HG03045 (cell line): Measurements from ENCODE around the gene CCNE1.
"Not testable (repeated sequence)": the region's sequence is repeated elsewhere in the genome, so short reads cannot be mapped to it uniquely, and the experiment has no call there.

Experiments used
- ATAC-seq: cut with Tn5 transposase; IDR thresholded peaks from one replicate; pipeline ENCODE4 v1.9.1; 2021; ENCODE audit warnings: mild to moderate bottlenecking, moderate library complexity; ENCODE audit not compliant: unreplicated experiment

Gene CCNE1

DNA sequence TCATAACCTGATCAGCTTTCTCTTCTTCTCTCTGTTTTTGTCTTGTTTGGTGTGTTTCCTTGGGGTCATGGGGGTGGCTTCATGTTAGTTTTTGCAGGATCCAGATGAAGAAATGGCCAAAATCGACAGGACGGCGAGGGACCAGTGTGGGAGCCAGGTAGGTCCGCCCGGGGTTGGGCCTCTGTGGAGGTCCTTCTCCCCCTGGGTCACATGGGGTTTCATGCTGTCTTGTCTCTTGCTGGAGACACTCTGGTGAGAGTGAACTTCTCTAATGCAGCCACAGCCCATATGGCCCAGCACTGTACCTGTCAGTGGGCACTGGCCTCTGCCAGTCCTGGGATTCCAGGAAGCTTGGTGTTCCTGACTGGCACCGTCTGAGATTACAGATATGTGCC is 1.1 kb downstream of the CCNE1 start:
- ATAC-seq, result no peak

DNA sequence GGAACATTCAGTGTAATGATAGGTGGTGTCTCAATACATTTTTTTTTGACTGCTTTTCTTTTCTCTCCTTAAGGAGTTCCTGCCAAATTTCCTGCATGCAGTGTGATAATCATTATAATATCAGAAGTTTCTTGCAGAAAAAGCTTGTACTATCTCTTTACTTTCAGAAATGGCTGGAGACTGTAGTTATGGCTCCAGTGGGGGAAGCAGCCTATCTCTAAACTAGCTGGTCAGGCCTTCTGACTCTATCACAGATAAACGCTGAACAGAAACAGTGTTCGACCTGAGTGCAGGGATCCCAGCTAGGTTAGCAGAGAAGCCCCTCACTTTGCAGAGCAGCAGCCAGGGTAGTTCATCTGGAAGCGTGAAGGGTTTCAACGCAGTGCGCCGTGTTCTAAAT is 1.9 kb downstream of the CCNE1 start:
- ATAC-seq, result no peak

DNA sequence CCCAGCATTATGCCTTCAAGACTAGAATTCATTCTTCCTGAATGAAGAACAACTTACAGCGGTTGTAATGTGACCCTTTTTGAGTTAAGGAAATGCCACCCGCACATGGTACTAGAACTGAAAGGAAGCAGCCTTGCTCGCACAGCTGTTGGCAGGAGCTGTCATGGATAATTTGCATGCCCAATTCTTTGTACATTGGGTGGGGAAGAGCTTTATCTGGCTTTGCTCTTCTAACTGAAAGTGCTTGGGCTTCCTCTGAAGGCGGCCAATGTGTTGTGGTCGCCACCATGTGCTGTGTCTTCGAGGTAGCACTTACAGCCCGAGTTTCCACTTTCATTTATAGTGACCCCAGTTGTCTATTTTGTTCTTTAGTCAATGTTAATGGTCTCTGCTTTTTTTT is 3.4 kb downstream of the CCNE1 start:
- ATAC-seq, result no peak

DNA sequence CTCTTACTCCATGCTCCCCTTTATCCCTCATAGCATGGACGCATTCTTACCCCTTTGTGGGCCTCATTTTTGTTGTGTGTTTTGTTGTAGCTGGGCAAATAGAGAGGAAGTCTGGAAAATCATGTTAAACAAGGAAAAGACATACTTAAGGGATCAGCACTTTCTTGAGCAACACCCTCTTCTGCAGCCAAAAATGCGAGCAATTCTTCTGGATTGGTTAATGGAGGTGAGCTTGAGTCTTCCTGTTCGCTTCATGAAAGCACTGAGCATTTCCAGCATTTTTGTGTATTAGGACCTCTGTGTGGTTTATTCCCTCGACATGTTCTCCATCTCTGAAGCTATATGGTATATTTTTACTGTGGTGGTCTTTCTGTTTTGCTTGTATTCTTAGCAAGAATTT is 5.5 kb downstream of the CCNE1 start:
- no peak for ATAC-seq

DNA sequence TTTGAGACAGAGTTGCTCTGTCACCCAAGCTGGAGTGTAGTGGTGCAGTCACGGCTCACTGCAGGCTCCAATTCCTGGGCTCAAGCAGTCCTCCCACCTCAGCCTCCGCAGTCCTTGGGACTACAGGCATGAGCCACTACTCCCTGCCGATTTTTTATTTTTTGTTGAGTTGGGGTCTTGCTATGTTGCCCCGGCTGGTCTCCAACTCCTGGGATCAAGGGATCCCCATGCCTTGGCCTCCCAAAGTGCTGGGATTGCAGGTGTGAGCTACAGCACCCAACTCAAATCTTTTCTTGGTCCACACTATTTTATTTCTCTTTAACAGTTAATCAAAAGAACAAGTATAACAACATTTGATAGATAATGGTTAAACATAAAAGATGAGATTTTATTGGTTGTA is 7.5 kb downstream of the CCNE1 start:
- ATAC-seq, result no peak

DNA sequence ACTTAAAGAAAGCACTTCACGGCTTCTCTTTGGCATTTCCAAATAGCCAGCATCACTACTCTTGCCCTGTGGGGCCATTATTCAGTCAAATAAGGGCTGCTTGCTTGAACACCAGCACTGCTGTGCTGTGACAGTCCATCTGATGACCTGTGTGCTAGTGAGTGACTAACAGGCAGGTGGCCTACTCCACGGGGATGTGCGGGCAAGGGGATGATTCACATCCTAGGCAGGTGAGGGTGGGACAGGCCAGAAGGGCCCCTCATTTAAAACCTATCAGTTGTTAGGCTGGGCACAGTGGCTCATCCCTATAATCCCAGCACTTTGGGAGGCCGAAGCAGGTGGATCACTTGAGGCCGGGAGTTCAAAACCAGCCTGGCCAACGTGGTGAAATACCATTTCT is 8.2 kb downstream of the CCNE1 start:
- no peak for ATAC-seq

DNA sequence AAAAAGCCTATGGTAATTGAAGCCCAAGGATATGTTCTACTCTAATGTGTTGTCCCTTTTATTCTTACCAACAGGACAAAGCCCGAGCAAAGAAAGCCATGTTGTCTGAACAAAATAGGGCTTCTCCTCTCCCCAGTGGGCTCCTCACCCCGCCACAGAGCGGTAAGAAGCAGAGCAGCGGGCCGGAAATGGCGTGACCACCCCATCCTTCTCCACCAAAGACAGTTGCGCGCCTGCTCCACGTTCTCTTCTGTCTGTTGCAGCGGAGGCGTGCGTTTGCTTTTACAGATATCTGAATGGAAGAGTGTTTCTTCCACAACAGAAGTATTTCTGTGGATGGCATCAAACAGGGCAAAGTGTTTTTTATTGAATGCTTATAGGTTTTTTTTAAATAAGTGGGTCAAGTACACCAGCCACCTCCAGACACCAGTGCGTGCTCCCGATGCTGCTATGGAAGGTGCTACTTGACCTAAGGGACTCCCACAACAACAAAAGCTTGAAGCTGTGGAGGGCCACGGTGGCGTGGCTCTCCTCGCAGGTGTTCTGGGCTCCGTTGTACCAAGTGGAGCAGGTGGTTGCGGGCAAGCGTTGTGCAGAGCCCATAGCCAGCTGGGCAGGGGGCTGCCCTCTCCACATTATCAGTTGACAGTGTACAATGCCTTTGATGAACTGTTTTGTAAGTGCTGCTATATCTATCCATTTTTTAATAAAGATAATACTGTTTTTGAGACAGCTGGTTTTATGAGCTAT is 12.0 kb downstream of the CCNE1 start:
- ATAC-seq, result no peak

DNA sequence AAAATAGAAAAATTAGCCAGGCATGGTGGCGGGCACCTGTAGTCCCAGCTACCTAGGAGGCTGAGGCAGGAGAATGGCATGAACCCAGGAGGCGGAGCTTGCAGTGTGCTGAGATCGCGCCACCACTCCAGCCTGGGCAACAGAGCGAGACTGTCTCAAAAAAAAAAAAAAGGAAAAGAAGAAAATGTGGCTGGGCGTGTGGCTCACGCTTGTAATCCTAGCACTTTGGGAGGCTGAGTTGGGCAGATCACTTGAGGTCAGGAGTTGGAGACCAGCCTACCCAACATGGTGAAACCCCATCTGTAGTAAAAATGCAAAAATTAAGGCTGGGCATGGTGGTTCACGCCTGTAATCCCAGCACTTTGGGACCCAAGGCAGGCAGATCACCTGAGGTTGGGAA is 13.5 kb downstream of the CCNE1 start:
- not testable (repeated sequence) for ATAC-seq

DNA sequence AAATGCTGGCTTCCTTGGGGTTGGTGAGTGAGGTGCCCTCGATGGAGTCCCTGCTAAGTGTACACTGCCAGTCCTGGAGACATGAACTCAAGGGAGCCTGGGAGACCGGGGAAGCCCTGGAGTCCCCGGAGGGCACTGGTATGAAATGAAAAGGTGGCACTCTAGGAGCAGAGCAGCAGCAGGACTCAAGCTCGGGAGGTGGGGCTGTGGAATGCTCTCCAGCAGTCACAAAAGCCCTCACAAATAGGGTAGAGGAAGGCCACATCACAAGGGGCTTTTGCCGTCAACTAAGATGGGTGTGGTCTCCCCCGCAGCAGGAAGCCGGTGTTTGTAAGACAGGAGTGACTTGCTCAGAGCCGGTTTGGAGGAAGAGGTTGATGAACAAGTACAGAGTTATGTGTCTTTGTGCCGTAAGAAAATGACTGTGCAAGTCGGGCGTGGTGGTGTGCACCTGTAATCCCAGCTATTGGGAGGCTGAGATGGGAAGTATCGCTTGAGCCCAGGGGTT is 19.3 kb downstream of the CCNE1 start:
- no peak for ATAC-seq

DNA sequence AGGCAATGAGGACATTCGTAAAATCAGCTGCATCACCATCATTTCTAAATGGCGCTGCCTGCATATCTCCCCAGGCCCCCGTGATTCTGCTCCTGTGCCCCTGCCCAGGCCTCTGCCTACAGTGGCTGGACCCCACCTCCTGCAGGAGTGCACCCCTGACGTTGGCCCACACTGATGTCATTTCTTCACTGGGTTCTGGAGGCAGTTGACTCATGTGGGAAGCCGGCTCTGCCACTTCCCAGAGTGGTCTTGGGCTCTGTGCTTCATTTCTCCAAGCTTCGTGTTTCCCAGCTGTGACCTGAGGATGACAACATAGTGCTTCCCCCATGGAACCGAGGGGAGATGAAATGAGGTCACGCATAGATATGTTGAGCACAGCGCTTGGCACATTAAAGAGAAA is 19.9 kb downstream of the CCNE1 start:
- no peak for ATAC-seq

DNA sequence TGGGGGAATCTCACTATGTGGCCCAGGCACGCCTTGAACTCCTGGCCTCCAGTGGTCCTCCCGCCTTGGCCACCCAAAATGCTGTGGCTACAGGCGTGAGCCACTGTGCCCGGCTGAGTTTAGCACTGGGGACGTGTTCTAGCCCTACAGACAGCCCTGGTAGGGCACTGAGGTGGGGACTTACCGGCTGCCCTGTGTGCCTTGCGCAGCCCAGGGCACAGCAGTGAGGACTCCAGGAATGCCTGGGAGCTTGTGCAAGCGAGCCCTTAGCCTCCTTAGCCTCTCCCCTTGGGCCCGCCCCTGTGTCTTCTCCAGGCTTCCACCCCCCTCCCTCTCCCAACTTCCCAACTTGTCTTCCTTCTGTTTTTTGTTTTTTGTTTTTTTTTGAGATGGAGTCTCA is 21.0 kb downstream of the CCNE1 start:
- no peak for ATAC-seq

DNA sequence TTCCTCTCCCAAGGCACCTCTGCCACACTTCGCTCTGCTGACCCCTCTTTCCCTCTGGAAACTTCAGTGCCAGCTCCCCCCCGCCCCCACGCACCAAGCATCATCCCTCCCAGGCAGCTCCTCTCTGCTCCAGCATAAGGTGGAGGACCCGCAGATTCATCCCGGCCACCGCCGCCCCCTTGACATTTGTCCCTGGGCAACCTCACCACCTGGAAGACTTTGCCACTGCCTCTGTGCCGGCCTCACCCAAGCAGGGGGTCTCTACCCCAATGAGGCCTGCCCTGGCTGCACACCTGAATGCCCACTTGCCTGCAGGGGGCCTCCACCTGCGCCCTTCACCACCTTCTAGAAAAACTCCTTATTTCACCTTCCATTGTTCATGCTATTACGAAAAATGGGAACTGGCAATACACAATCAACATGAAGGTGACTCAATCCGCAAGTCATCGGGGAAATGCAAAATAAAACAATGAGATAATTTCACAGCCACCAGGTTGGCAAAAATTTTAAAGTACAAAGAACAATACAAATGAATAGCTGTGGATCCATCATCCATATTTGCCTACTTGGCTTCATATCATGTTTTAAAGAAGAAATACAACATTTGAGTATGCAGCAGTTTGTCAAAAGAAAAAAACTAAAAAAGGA is 21.9 kb downstream of the CCNE1 start:
- ATAC-seq, result no peak

DNA sequence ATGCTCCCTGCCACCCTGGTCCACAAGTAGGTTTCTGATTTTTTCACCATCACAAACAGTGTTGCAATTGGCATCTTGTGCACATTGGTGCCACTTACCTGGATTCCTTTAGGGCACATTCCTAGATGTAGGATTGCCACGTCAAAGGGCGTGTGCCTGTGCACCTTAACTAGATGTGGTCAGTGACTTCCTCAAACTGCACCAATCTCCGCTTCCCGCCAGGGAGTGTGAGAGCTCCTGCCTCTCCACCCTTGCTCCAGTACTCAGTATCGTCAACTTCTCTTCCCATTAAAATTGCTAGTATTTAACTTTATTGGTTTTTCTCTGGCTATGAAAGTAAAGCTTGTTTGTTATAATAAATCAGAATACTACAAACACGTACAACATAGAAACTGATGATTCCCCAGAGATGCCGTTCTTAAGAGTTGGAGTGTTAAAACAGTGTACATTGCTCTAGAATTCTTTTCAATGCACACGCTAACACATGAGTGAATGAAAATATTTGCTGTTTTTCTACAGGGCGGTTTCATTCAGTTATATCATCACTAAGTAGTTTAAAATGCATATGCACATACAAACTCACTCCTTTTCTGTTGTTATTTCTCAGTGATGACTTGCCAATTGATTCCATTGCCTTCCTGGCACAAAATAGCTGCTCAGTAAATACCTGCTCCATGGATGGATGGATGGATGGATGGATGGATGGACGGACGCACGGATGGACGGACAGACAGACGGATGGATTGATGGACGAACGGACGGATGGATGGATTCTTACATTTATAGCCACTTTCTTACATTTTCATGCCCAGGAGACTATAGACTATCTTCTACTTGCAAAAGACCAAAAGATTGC is 23.4 kb downstream of the CCNE1 start:
- ATAC-seq, result no peak

DNA sequence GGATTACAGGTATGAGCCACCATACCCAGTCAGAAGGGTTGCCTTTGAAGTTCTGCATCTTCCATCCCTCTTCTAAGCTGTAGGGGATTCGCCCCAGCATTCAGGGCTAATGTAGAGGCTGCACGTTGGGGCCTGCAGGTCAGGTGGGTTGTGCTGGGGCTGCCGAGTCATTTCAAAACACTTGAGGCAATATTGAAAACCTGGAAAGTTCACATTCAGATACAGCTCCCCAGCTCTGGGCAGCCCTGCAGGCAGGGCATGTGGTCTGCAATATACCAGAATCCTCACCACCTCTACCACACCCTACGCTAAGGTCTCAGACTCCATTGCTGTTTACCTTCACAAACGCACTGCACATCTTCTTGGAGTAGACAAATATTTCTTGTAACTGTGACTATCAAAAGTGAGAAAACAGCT is 24.6 kb downstream of the CCNE1 start:
- peak; percentile 58 for ATAC-seq

DNA sequence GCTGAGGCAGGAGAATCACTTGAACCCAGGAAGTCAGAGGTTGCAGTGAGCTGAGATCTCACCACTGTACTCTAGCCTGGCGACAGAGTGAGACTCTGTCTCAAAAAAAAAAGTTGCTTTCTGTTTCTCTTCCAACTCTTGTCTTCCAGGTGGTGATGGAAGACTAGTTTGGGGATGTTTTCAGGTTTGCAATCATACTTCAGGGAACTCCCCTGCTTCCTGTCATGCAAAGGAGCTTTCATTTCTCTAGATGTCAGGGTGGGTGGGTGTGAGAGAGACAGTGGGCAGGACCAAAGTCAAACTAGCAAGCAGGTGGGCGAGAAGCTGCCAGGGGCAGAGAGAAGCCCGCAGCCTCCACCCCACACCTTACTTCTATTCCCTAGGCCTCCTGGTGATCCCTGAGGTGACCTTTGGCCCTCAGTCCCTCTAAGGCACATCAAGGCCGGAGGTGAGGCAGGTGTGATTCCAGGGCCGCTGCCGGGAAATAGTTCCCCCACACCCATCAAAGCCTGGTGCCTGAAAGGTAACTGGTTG is 25.7 kb downstream of the CCNE1 start:
- ATAC-seq, result peak; percentile 69

DNA sequence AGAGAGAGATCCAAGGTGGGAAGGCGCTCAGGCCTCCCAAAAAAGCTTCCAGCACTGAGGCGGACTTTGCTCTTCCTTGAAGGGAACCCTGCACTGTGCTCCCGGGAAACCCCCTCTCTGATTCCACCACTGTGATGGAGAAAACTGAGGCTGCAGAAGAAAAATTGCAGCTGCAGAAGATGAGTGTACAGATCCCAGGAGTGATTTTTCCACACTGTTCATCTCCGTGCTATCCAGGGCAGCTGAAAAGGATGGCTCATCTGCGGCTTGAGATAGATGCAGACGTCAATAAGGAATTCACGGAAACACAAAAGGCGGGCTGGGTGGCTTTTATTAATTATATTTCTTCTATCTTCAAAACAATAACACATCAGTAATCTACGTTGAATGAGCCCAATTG is 26.2 kb downstream of the CCNE1 start:
- no peak for ATAC-seq

DNA sequence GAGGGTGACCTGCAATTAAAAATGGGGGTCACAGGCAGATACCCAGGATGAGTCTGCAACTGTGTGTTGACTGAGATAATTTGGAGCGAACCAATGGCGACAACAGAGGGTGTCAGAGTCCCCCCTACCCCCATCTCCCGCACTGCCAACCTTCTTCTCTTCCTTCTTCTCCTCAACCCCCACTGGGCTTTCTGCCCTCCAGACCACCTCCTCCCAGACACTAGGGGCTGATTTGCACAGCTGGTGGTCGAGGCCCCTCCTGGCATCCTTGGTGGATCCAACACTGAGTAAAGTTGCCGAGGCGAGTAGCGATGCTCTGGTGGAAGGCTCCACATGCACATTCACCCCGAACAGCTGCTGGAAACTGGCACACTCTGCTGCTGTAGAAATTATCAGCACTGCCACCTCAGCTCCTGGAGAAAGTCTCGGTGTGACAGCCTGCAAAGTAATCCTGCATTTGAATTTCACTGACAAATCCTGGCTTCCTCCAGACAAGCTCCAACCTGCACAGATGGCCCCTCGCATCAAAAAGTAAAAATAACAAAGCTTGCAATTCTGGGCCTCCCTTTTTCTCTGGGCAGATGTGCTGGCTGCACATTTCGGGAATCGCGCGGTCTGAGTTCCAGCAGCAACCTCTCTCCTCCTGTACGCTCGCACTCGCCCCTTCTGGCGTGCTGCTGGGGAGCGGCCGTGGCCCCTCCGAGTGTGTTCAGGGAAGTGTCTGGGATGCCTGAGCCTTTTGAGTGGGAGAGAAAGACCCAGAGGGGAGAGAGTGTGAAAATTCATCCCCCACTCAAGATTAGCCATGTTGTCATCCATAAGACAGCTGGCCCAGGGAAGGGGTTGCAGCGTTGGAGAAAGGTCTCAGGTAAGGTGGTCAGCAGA is 28.5 kb downstream of the CCNE1 start:
- no peak for ATAC-seq

DNA sequence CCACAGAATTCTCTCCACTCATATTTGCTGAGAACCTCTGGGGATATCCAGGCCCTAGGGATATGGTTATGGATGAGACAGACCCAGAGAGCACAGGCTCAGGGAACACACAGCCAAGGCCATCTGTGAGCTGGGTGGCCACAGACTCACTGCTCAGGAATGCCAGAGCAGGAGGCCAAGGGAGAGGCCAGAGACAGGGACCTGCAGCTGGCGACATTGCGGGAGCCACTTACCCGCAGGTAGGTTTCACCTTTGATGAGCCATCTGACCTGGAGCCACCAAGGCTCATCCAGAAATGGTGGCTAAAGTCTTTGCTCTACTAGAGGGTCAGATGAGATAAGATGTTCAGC is 29.4 kb downstream of the CCNE1 start:
- ATAC-seq, result no peak

DNA sequence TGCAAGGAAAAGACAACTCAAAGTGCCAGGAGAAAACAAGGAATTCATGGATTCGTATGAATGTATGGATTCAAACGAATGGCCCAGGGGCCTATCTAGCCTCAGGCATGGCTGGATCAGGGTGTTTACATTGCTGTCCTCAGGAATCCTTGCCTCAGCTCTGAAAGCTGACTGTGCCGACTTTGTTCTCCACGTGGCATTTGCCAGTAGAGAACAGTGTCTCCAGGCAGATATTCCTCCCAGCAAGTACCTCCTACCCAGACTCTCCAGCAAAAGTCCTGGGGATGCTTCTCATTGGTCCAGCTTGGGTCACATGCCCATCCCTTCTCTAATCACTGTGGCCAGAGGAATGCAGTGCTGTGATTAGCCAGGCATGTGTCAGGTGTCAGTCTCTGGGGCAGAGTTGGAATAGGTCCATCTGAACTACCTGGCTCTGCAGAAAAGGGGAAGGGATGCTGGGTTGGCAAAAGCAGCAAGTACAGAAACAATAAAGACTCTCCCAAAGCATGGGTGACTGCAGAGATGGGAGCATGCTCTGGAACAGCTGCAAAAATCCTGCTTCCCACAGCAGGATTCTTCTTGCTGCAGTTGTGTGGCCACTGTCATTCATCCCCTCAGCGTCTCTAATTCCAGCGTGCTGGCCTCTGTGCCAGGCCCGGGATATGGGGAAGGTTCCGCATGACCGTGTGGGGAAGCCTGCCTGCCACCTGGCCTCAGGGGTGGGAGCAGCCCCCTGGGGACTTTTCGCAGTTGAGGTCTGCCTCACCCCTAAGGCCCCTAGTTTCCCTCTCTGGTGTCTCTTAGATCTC is 30.0 kb downstream of the CCNE1 start:
- no peak for ATAC-seq
